HAP-1 (cell line): ENCODE measurements around the gene ADIPOR1.
"Not testable (repeated sequence)": the region's sequence is repeated elsewhere in the genome, so short reads cannot be mapped to it uniquely, and the experiment has no call there.

Experiments
- DNase-seq, 2 experiments: peaks; one replicate each; pipeline ENCODE4 v3.0.0-alpha.2; 2016 to 2020; ENCODE audit warnings: low spot score in 2 of 2
- H3K27me3 ChIP-seq: fragments of 250-450 bp; sonication (Bioruptor Pico); 2 replicates; pipeline ENCODE4 v1.5.1; 2020; ENCODE audit warnings: low read depth, mild to moderate bottlenecking, moderate library complexity
- H3K36me3 ChIP-seq: fragments of 250-450 bp; sonication (Bioruptor Pico); replicated peaks from 2 replicates; pipeline ENCODE4 v1.5.1; 2020; ENCODE audit warnings: mild to moderate bottlenecking
- H3K4me1 ChIP-seq: fragments of 250-450 bp; sonication (Bioruptor Pico); 2 replicates; pipeline ENCODE4 v1.5.1; 2020; ENCODE audit warnings: mild to moderate bottlenecking
- H3K4me3 ChIP-seq: fragments of 250-450 bp; sonication (Bioruptor Pico); 2 replicates; pipeline ENCODE4 v1.5.1; 2020; ENCODE audit warnings: mild to moderate bottlenecking, moderate library complexity
- H3K9me3 ChIP-seq: fragments of 250-450 bp; sonication (Bioruptor Pico); 2 replicates; pipeline ENCODE4 v1.5.1; 2020; ENCODE audit warnings: mild to moderate bottlenecking, moderate library complexity
- in situ Hi-C: fragments of 300-500 bp; cut with MboI; formaldehyde crosslinking; loops from 3 replicates; pipeline ENCODE4 v1.14.3; 2020; ENCODE audit warnings: low sequenced_read_pairs, inconsistent platforms, mixed read lengths

The ADIPOR1 gene, protein sequence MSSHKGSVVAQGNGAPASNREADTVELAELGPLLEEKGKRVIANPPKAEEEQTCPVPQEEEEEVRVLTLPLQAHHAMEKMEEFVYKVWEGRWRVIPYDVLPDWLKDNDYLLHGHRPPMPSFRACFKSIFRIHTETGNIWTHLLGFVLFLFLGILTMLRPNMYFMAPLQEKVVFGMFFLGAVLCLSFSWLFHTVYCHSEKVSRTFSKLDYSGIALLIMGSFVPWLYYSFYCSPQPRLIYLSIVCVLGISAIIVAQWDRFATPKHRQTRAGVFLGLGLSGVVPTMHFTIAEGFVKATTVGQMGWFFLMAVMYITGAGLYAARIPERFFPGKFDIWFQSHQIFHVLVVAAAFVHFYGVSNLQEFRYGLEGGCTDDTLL

DNA sequence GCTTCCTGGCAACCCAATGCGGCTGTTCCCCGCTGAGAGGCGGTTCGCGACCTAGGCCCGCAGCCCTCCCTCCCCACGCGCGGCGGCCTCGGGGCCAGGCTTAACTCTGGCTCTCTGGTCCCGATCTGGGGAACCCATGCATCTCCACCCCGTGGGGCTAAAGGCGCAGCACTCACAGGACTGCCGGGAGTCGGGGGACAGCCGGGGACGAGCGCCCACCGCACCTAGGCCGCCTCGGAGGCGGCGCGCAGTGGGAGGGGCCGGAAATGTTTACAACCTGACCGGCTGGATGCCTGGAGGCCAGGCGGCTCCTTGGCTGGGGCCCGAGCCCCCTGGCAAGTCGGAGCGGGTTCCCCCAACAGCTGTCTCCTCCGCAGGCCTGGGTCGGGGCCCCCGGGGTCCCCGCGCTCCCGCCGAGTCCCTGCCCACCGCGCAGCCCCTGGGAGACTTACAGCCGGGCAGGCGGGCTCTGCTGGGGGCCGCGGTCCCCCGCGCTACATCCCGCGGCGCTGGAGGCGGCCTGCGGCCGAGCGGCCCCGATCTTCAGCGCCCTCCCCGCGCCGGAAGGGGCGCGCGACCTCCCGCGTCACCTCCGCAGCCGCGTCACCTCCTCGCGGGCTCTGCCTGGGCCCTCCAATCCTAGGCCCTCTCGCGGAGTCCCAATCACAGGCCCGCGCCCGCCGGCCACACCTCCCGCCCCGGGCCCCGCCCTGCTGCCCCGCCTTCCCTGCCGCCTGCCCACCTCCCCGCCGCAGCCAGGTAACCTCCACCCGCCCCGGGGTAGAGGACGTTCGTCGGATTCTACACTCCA, at the start of gene ADIPOR1:
Gene ADIPOR1 (minus strand): TSS at position 580 of the 811 bp plus-strand sequence. CDS start 7,242 bp downstream, outside the sequence.
- H3K4me1 ChIP-seq = peaks cover 4% of the 10 kb centered on the region; the same call in 1 of the 2 replicates
- in situ Hi-C loops = no loop called here

DNA sequence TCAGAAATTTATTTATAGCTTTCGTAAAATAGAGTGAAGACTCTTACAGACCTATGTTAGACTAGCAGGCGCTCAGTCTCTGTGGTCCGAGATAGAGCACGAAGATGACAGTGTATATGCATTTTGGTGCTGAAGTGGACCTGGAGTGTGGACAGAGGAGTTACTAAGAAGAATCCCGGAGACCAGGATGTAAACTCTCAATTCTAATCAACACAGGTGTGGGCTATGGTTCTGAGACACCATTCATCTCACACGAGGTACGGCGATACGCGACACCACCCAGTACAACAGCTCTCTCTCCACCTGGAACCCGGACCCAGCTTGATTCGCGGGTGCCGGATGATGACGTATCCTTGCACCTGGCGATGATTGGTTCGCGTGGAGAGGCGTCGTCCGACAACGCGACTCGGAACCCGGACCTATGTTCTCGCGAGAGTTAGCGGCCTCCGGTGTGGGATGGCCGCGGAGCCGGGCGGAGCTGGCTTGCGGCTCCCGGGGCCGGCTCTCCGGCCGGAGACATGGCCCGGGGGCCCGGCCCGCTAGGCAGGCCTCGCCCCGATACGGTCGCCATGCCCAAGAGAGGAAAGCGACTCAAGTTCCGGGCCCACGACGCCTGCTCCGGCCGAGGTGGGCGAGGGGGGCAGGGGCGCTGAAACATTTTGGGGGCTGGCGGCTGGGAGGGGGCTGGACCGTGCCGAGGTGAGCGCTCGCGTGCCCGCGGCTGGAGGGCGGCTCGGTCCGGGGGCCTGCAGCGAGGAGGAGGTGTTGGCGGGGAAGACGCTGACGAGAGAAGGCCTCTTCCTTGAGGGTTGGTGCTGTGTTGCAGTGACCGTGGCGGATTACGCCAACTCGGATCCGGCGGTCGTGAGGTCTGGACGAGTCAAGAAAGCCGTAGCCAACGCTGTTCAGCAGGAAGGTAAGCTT, 49.1 kb upstream of the ADIPOR1 start, which contains the start of gene TMEM183A:
Gene TMEM183A (plus strand): TSS at position 427 of the 924 bp plus-strand sequence. CDS start 92 bp downstream, at position 519.
- in situ Hi-C loops = no loop called here
- peaks cover 6% of the 10 kb centered on the region for H3K4me1 ChIP-seq
- DNase-seq = peak; percentile 93 to 97
- H3K27me3 ChIP-seq = peaks cover 16% of the 10 kb centered on the region
- no peaks in the 10 kb centered on the region for H3K9me3 ChIP-seq
- peaks cover 25% of the 10 kb centered on the region for H3K36me3 ChIP-seq
- H3K4me3 ChIP-seq = peak within 1 kb of the TSS; percentile 79

More for the DNA sequence above, at the start of gene ADIPOR1:
- Histone ChIP-seq H3K27me3 (no peaks in the 10 kb centered on the region), H3K36me3 (peaks cover 7% of the 10 kb centered on the region), H3K9me3 (no peaks in the 10 kb centered on the region), H3K4me3 (peak within 1 kb of the TSS; percentile 88)
- DNase-seq = peak; percentile 86 to 92

DNA sequence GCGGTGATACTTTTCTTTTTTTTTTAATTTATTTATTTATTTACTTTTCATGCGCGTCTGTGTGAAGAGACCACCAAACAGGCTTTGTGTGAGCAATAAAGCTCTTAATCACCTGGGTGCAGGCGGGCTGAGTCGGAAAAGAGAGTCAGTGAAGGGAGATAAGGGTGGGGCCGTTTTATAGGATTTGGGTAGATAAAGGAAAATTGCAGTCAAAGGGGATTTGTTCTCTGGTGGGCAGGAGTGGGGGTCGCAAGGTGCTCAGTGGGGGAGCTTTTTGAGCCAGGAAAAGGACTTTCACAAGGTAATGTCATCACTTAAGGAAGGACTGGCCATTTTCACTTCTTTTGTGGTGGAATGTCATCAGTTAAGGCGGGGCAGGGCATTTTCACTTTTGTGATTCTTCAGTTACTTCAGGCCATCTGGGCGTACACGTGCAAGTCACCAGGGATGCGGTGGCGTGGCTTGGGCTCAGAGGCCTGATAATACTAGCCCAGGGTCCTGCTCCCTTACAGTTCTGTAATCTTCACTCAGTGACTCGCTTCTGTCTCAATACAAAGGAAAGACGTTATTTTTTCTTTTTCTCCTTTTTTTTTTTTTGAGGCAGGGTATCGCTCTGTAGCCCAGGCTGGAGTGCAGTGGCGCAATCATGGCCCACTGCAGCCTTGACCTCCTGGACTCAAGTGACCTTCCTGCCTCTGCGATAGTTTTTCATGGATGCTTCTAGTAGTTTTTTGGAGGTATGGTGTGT, 47.5 kb upstream of the ADIPOR1 start:
- H3K4me1 ChIP-seq, DNase-seq, in situ Hi-C loops, H3K4me3 ChIP-seq, H3K9me3 ChIP-seq: not testable (repeated sequence)
- Histone ChIP-seq H3K36me3 (peaks cover 19% of the 10 kb centered on the region), H3K27me3 (peaks cover 24% of the 10 kb centered on the region)

DNA sequence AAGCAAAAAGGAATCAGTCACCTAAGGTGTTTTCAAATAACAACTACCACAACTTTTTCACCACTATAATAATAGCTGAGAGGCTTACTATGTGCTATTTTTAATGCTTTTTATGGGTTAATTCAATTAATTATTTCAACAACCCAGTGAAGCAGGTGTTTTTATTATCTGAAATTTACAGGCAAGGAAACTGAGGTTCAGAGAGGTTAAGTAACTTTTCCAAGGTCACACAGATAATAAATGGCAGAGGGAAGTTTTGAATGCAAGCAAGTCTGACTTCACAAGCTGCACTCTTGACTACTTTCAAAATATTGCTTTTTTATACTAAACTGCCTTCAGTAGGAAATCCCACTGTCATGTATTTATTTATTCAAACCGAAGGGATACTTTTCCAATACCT, 44.8 kb upstream of the ADIPOR1 start:
- no peaks in the 10 kb centered on the region for H3K9me3 ChIP-seq

DNA sequence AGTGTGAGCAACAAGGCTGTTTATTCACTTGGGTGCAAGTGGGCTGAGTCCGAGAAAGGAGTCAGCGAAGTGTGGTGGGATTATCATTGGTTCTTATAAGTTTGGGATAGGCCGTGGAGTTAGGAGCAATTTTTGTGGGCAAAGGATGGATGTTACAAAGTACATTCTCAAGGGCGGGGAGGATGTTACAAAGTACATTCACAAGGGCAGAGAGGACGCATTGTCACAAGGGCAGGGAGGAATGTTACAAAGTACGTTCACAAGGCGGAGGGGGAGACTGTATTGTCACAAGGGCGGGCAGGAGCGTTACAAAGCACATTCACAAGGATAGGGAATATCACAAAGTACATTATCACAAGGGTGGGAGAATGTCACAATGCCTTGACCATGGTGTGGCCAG, 43.9 kb upstream of the ADIPOR1 start:
- Histone ChIP-seq H3K4me3 (no peak overlapping the region), H3K36me3 (no peaks in the 10 kb centered on the region), H3K27me3 (peaks cover 58% of the 10 kb centered on the region), H3K9me3 (no peaks in the 10 kb centered on the region), H3K4me1 (no peaks in the 10 kb centered on the region; the same call in 1 of the 2 replicates)
- in situ Hi-C loops = no loop called here
- no peak for DNase-seq

More for the DNA sequence above, 44.8 kb upstream of the ADIPOR1 start:
- DNase-seq = no peak
- Histone ChIP-seq H3K4me1 (no peaks in the 10 kb centered on the region), H3K36me3 (no peaks in the 10 kb centered on the region; the same call in 1 of the 2 replicates), H3K4me3 (no peak overlapping the region), H3K27me3 (peaks cover 48% of the 10 kb centered on the region)
- in situ Hi-C loops = no loop called here

DNA sequence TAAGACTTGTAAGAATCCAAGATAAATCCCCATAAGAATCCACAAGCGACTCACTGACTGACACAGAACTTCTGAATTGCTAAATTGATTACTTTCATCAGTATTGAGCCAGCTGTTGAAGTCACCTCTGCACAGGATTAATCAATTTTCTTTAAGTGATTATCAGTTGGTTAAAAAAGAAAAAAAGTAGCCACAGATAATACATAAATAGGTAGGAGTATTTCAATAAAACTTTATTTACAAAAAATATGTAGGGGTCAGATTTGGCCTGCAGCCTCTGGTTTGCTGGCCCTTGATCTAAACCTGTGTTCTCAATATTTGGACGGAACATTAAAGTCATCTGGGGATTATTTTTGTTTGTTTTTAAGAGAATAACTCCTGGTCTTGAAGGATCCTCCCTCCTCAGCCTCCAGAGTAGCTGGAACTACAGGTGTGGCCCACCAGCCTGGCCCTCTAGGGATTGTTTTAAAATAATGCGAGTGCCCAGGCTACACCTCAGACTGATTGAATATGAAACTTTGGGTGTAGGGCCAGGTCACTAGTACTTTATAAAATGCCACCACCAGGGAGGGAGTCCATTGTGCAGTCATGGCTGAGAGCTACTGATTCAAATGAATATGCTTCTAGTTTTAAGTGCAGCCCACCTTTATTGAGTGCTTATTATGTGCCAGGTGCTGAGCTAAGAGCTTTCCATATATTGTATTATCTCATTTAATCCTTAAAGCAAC, 42.3 kb upstream of the ADIPOR1 start:
- H3K9me3 ChIP-seq = no peaks in the 10 kb centered on the region
- peaks cover 69% of the 10 kb centered on the region for H3K27me3 ChIP-seq
- no peaks in the 10 kb centered on the region for H3K36me3 ChIP-seq
- in situ Hi-C loops = no loop called here
- H3K4me3 ChIP-seq = no peak overlapping the region
- DNase-seq = no peak
- peaks cover 5% of the 10 kb centered on the region for H3K4me1 ChIP-seq

DNA sequence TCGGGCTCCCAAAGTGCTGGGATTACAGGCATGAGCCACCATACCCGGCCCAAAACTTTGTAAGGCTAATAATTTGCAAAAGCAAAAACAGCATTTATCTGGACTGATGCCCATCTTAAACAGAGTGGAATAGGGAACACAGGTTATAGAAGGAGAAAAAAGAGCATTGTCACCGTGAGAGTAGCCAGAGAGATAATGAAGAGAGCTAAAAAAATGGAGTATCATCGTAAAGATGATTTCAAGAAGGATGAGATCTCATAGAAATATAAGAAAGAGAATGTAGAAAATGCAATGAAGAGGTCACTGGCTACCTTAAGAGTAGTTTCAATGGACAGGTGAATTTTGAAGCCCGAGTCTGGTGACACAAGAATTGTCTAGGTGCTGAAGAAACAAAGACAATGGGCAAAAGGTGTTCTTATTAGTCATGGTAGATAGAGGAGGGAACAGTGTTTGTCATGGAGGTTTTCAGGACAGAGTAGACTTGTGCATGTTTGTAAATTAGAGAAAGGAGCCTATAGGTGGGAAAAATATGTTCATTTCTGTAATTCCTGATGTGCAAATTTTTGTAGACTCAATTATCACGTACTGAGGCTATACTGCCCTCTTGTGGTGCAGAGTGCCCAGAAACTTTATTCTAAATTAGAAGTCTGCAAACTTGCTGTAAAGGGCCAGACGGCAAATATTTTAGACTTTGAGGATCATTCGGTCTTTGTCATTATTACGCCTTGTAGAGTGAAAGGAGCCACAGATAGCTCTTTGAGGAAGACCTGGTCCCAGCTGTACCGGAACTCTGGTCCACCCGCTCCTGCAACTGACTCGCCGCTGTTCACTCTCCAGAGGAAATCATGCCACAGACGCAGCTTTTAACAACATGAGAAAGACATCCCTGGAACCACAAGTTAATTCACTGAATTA, 41.0 kb upstream of the ADIPOR1 start:
- H3K27me3 ChIP-seq = peaks cover 82% of the 10 kb centered on the region
- DNase-seq = peak; percentile 58 to 77

DNA sequence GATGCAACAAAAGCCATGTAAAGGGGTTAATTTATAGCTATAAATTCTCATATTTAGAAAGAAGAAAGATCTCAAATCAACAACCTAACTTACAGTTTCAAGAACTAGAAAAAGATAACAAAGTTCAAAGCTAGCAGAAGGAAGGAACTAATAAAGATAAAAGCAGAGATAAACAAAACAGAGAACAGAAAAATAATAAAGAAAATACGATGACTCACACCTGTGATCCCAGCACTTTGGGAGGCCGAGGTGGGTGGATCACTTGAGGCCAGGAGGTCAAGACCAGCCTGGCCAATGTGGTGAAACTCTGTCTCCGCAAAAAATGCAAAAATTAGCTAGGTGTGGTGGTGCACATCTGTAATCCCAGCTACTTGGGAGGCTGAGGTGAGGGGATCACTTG, 36.6 kb upstream of the ADIPOR1 start:
- Histone ChIP-seq H3K4me1 (peaks cover 8% of the 10 kb centered on the region), H3K27me3 (peaks cover 94% of the 10 kb centered on the region), H3K9me3 (no peaks in the 10 kb centered on the region), H3K36me3 (no peaks in the 10 kb centered on the region), H3K4me3 (no peak overlapping the region)
- no peak for DNase-seq
- in situ Hi-C loops = no loop called here

More for the DNA sequence above, 41.0 kb upstream of the ADIPOR1 start:
- Histone ChIP-seq H3K4me1 (peaks cover 8% of the 10 kb centered on the region), H3K36me3 (no peaks in the 10 kb centered on the region), H3K4me3 (no peak overlapping the region), H3K9me3 (no peaks in the 10 kb centered on the region)
- in situ Hi-C loops = no loop called here

DNA sequence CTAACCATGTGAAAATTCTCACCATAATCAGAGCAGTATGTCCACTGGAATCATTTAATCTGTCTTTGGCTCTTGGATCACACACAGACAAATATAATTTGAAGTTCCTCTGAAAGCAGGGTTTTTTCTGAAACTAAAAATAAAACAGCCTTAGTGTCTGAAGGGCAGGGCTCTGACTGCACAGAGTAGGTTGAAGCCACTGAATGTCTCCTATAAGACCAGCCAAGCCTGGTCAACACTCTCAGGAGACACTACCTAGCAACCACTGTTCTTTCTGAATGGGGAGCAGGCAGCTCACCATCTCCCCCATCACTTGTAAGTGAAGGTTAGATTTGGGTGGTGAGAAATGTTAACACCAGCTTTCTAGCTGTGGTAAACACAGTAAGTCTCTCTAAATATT, 33.0 kb upstream of the ADIPOR1 start:
- H3K9me3 ChIP-seq = no peaks in the 10 kb centered on the region
- H3K27me3 ChIP-seq = peaks cover 85% of the 10 kb centered on the region
- H3K4me3 ChIP-seq = no peak overlapping the region
- no peak for DNase-seq
- in situ Hi-C loops = no loop called here
- H3K4me1 ChIP-seq = peaks cover 8% of the 10 kb centered on the region
- no peaks in the 10 kb centered on the region for H3K36me3 ChIP-seq

DNA sequence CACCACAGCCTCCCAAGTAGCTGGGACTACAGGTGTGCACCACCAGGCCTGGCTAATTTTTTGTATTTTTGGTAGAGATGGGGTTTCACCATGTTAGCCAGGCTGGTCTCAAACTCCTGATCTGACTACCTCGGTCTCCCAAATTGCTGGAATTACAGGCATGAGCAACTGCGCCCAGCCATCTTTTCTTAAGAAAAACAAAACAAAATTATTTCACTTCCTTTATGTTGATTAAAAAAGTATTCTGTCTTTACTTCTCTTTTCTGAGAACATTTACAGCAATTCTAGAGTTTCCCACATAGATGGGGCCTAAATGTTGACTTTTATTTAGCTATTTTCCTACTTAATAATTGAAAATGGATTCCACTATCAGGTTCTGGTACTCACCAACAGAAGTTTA, 31.8 kb upstream of the ADIPOR1 start:
- in situ Hi-C loops = no loop called here

DNA sequence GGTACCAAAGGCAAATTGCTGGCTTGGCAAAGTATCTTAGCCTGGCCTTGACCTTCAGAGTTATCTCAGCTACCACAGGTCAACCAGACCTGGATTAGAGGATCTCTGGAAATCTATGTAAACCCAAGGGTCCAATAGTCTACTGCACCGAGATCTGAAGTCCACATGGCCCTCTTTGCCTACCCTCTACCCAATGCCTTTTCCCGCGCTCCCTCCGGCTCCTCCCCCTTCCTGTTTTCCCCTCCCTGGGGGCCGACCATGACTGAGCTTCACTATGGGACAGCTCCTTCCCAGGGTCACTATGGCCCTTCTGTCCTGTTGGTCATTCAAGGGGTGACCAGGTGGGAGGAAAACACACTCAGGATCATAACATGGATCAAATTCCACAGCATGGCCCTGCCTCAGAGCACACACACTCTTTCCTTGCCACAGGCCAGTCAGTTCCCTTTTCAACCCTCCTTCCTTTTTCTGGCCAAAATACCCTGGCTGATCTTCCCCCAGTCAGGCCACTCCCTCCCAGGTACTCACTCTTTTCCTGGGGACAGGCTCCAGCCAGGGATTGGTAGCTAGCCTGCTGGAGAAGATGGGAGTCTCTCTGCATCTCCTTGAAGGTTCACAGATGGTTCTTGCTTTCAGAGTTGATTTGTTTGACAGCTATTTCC, 29.9 kb upstream of the ADIPOR1 start:
- in situ Hi-C loops = no loop called here
- Histone ChIP-seq H3K4me1 (no peaks in the 10 kb centered on the region), H3K27me3 (peaks cover 76% of the 10 kb centered on the region), H3K36me3 (no peaks in the 10 kb centered on the region), H3K9me3 (no peaks in the 10 kb centered on the region), H3K4me3 (no peak overlapping the region)
- no peak for DNase-seq

More for the DNA sequence above, 31.8 kb upstream of the ADIPOR1 start:
- Histone ChIP-seq H3K36me3 (no peaks in the 10 kb centered on the region), H3K9me3 (no peaks in the 10 kb centered on the region), H3K4me3 (no peak overlapping the region), H3K27me3 (peaks cover 82% of the 10 kb centered on the region), H3K4me1 (no peaks in the 10 kb centered on the region)
- DNase-seq = no peak
